Activated CD4-positive, alpha-beta T cell treated with anti-CD3 and anti-CD28 coated beads, Interleukin-2, amount 10 ng/mL, durations not matched to agents 7 days and 5 days (primary cell): ENCODE data around the gene CIP2A. TPM values are rescaled to one million over a fixed set of nuclear protein-coding genes. Genes with fewer than 3 reads are reported as not detected.
"Not testable (repeated sequence)": the region's sequence is repeated elsewhere in the genome, so short reads cannot be mapped to it uniquely, and the experiment has no call there.

Experiments
- CTCF ChIA-PET: fragments of 350-600 bp; sonication (Branson Sonifier 250); formaldehyde crosslinking; loops from one replicate; lab custom pipeline; 2021; ENCODE audit warnings: antibody characterized with exemption; lab: Charles Lee
- POLR2A ChIA-PET: fragments of 350-600 bp; sonication (Branson Sonifier 250); formaldehyde crosslinking; loops from one replicate; lab custom pipeline; 2021; ENCODE audit warnings: antibody characterized with exemption; lab: Charles Lee
- DNase-seq: peaks from one replicate; pipeline ENCODE4 v3.0.0-alpha.2; 2020
- H3K27ac Mint-ChIP-seq: one replicate; pipeline ENCODE4 v1.8.0; 2021; ENCODE audit warnings: mild to moderate bottlenecking, moderate library complexity, mixed read lengths
- H3K27me3 Mint-ChIP-seq: one replicate; pipeline ENCODE4 v1.8.0; 2021; ENCODE audit warnings: mixed read lengths
- H3K36me3 Mint-ChIP-seq: one replicate; pipeline ENCODE4 v1.8.0; 2021; ENCODE audit warnings: low read depth, mixed read lengths
- H3K4me1 Mint-ChIP-seq: one replicate; pipeline ENCODE4 v1.8.0; 2021; ENCODE audit warnings: mixed read lengths
- H3K4me3 Mint-ChIP-seq: one replicate; pipeline ENCODE4 v1.8.0; 2021; ENCODE audit warnings: mild to moderate bottlenecking, moderate library complexity, mixed read lengths
- H3K9me3 Mint-ChIP-seq: one replicate; pipeline ENCODE4 v1.8.0; 2021; ENCODE audit warnings: mixed read lengths
- total RNA-seq, 2 experiments: library from RNA; stranded (reverse); gene quantifications; one replicate each; pipeline ENCODE4 v1.2.3, GENCODE V29; 2021

The CIP2A gene
- total RNA-seq, result 10 to 100 TPM; 57.5 to 62.4 TPM

GRCh38 chr3:108589081-108589997 lies at the start of gene CIP2A, which contains the start of gene DZIP3:
TSS of gene CIP2A (minus strand) at chr3:108589438. CDS start at chr3:108589375, 63 bp downstream.
TSS of gene DZIP3 (plus strand) at chr3:108589722. CDS start at chr3:108605407, 15,685 bp downstream.
- Mint-ChIP-seq H3K4me3 (peak within 1 kb of the TSS; percentile 98), H3K36me3 (peaks cover 32% of the 10 kb centered on the region), H3K9me3 (no peaks in the 10 kb centered on the region), H3K27me3 (no peaks in the 10 kb centered on the region), H3K27ac (peak within 1 kb of the TSS; percentile 98), H3K4me1 (peaks cover 54% of the 10 kb centered on the region)
- CTCF ChIA-PET, result interaction anchor here (0.6 to 2.4 kb wide), 9 partner anchors 9 to 326 kb away, joined by 3 to 12 read pairs (median 4); no protein-coding TSS in a partner anchor
- POLR2A ChIA-PET, result interaction anchor here (0.6 to 1.2 kb wide), 6 partner anchors 9 to 436 kb away, joined by 3 to 5 read pairs (median 4); no protein-coding TSS in a partner anchor
- peak; percentile 81 for DNase-seq

- CTCF ChIA-PET, result no interaction called here
- H3K27me3 Mint-ChIP-seq, result no peaks in the 10 kb centered on the region
- no peaks in the 10 kb centered on the region for H3K9me3 Mint-ChIP-seq
- H3K36me3 Mint-ChIP-seq, result peaks cover 4% of the 10 kb centered on the region
- POLR2A ChIA-PET, result no interaction called here
- DNase-seq, result no peak
- no peaks in the 10 kb centered on the region for H3K4me1 Mint-ChIP-seq
- no peak overlapping the region for H3K4me3 Mint-ChIP-seq
- no peak overlapping the region for H3K27ac Mint-ChIP-seq
These were observed 40.7 kb upstream of the CIP2A start for GRCh38 chr3:108629974-108630373.

- H3K4me1 Mint-ChIP-seq, result no peaks in the 10 kb centered on the region
- H3K9me3 Mint-ChIP-seq, result peaks cover 2% of the 10 kb centered on the region
These were observed 34.3 kb upstream of the CIP2A start for GRCh38 chr3:108623504-108623903.

GRCh38 chr3:108620250-108620649 lies 31.0 kb upstream of the CIP2A start:
- H3K27ac Mint-ChIP-seq, result no peak overlapping the region

More at GRCh38 chr3:108623504-108623903, 34.3 kb upstream of the CIP2A start:
- Mint-ChIP-seq H3K36me3 (peaks cover 8% of the 10 kb centered on the region), H3K27ac (no peak overlapping the region), H3K27me3 (no peaks in the 10 kb centered on the region), H3K4me3 (no peak overlapping the region)
- ChIA-PET CTCF (no interaction called here), POLR2A (no interaction called here)
- DNase-seq, result no peak

GRCh38 chr3:108616090-108616489 lies 26.9 kb upstream of the CIP2A start:
- DNase-seq, H3K27ac Mint-ChIP-seq, H3K9me3 Mint-ChIP-seq, H3K36me3 Mint-ChIP-seq, H3K4me3 Mint-ChIP-seq, H3K27me3 Mint-ChIP-seq, H3K4me1 Mint-ChIP-seq, POLR2A ChIA-PET, CTCF ChIA-PET: not testable (repeated sequence)

More at GRCh38 chr3:108620250-108620649, 31.0 kb upstream of the CIP2A start:
- Mint-ChIP-seq H3K36me3 (peaks cover 8% of the 10 kb centered on the region), H3K4me1 (no peaks in the 10 kb centered on the region), H3K9me3 (peaks cover 2% of the 10 kb centered on the region), H3K4me3 (no peak overlapping the region), H3K27me3 (no peaks in the 10 kb centered on the region)
- ChIA-PET POLR2A (no interaction called here), CTCF (interaction anchor here (0.6 kb wide), 1 partner anchor 26 kb away, joined by 3 read pairs; no protein-coding TSS in a partner anchor)
- no peak for DNase-seq

GRCh38 chr3:108610651-108611050 lies 21.4 kb upstream of the CIP2A start:
- peaks cover 25% of the 10 kb centered on the region for H3K36me3 Mint-ChIP-seq
- H3K9me3 Mint-ChIP-seq, result peaks cover 2% of the 10 kb centered on the region
- no peak overlapping the region for H3K4me3 Mint-ChIP-seq
- ChIA-PET CTCF (no interaction called here), POLR2A (no interaction called here)
- no peak for DNase-seq
- H3K27me3 Mint-ChIP-seq, result no peaks in the 10 kb centered on the region
- H3K27ac Mint-ChIP-seq, result no peak overlapping the region
- peaks cover 5% of the 10 kb centered on the region for H3K4me1 Mint-ChIP-seq

GRCh38 chr3:108608750-108609149 lies 19.5 kb upstream of the CIP2A start:
- Mint-ChIP-seq H3K36me3 (peaks cover 24% of the 10 kb centered on the region), H3K27ac (no peak overlapping the region), H3K4me1 (peaks cover 23% of the 10 kb centered on the region), H3K27me3 (no peaks in the 10 kb centered on the region), H3K9me3 (no peaks in the 10 kb centered on the region), H3K4me3 (no peak overlapping the region)
- ChIA-PET POLR2A (no interaction called here), CTCF (no interaction called here)
- DNase-seq, result no peak

GRCh38 chr3:108605491-108605890 lies 16.3 kb upstream of the CIP2A start:
- no peak for DNase-seq
- Mint-ChIP-seq H3K27me3 (no peaks in the 10 kb centered on the region), H3K4me1 (peaks cover 52% of the 10 kb centered on the region)

GRCh38 chr3:108605028-108605427 lies 15.8 kb upstream of the CIP2A start:
- H3K4me1 Mint-ChIP-seq, result peaks cover 54% of the 10 kb centered on the region
- H3K9me3 Mint-ChIP-seq, result peaks cover 17% of the 10 kb centered on the region
- no peaks in the 10 kb centered on the region for H3K27me3 Mint-ChIP-seq
- DNase-seq, result no peak
- no peak overlapping the region for H3K27ac Mint-ChIP-seq
- no peak overlapping the region for H3K4me3 Mint-ChIP-seq
- CTCF ChIA-PET, result no interaction called here
- peaks cover 36% of the 10 kb centered on the region for H3K36me3 Mint-ChIP-seq
- POLR2A ChIA-PET, result interaction anchor here (0.7 kb wide), 1 partner anchor 69 kb away, joined by 5 read pairs; no protein-coding TSS in a partner anchor

More at GRCh38 chr3:108605491-108605890, 16.3 kb upstream of the CIP2A start:
- H3K36me3 Mint-ChIP-seq, result peaks cover 36% of the 10 kb centered on the region
- CTCF ChIA-PET, result interaction anchor here (1.3 kb wide), 1 partner anchor 15 kb away, joined by 5 read pairs; the partner anchor contains the start of genes CIP2A and DZIP3
- H3K27ac Mint-ChIP-seq, result no peak overlapping the region
- H3K9me3 Mint-ChIP-seq, result peaks cover 17% of the 10 kb centered on the region
- no peak overlapping the region for H3K4me3 Mint-ChIP-seq
- POLR2A ChIA-PET, result interaction anchor here (0.7 kb wide), 1 partner anchor 68 kb away, joined by 5 read pairs; no protein-coding TSS in a partner anchor

- H3K36me3 Mint-ChIP-seq, result peaks cover 30% of the 10 kb centered on the region
- DNase-seq, result peak; percentile 60
- H3K27ac Mint-ChIP-seq, result peak overlapping the region; percentile 48
- H3K27me3 Mint-ChIP-seq, result no peaks in the 10 kb centered on the region
- H3K4me3 Mint-ChIP-seq, result peak overlapping the region; percentile 3
- ChIA-PET CTCF (interaction anchor here (1.4 to 3.3 kb wide), 2 partner anchors 8 to 14 kb away, joined by 4 to 12 read pairs; partner anchors contain the start of genes CIP2A and DZIP3), POLR2A (interaction anchor here (0.6 to 1.0 kb wide), 2 partner anchors 10 to 15 kb away, joined by 3 to 7 read pairs; no protein-coding TSS in a partner anchor)
- H3K4me1 Mint-ChIP-seq, result peaks cover 58% of the 10 kb centered on the region
- H3K9me3 Mint-ChIP-seq, result peaks cover 17% of the 10 kb centered on the region
These were observed 14.5 kb upstream of the CIP2A start for GRCh38 chr3:108603691-108604090.

- H3K36me3 Mint-ChIP-seq, result peaks cover 29% of the 10 kb centered on the region
- H3K27ac Mint-ChIP-seq, result peak overlapping the region; percentile 85
- no peak for DNase-seq
- ChIA-PET POLR2A (interaction anchor here (1.0 kb wide), 1 partner anchor 14 kb away, joined by 3 read pairs; no protein-coding TSS in a partner anchor), CTCF (interaction anchor here (1.4 to 3.3 kb wide), 2 partner anchors 8 to 13 kb away, joined by 4 to 12 read pairs; partner anchors contain the start of genes CIP2A and DZIP3)
- H3K4me3 Mint-ChIP-seq, result peak overlapping the region; percentile 51
- peaks cover 17% of the 10 kb centered on the region for H3K9me3 Mint-ChIP-seq
- H3K27me3 Mint-ChIP-seq, result no peaks in the 10 kb centered on the region
- peaks cover 58% of the 10 kb centered on the region for H3K4me1 Mint-ChIP-seq
These were observed 13.7 kb upstream of the CIP2A start for GRCh38 chr3:108602935-108603294.

GRCh38 chr3:108602249-108602934 lies 13.2 kb upstream of the CIP2A start:
- CTCF ChIA-PET, result interaction anchor here (0.5 to 3.3 kb wide), 4 partner anchors 9 to 414 kb away, joined by 3 to 12 read pairs (median 4); partner anchors contain the start of genes CIP2A and DZIP3
- peak; percentile 61 for DNase-seq
- no peaks in the 10 kb centered on the region for H3K27me3 Mint-ChIP-seq
- H3K36me3 Mint-ChIP-seq, result peaks cover 23% of the 10 kb centered on the region
- POLR2A ChIA-PET, result interaction anchor here (1.0 kb wide), 1 partner anchor 14 kb away, joined by 3 read pairs; no protein-coding TSS in a partner anchor
- peak overlapping the region; percentile 51 for H3K4me3 Mint-ChIP-seq
- H3K4me1 Mint-ChIP-seq, result peaks cover 58% of the 10 kb centered on the region
- peaks cover 17% of the 10 kb centered on the region for H3K9me3 Mint-ChIP-seq
- H3K27ac Mint-ChIP-seq, result peak overlapping the region; percentile 85
